Activated CD4-positive, alpha-beta T cell treated with anti-CD3 and anti-CD28 coated beads for 4 hours (primary cell): ENCODE data around the gene MYO5A.

Experiments used
- DNase-seq, 2 donors: peaks; one replicate each; pipeline ENCODE4 v3.0.0-alpha.2; 2020

MYO5A gene

DNA sequence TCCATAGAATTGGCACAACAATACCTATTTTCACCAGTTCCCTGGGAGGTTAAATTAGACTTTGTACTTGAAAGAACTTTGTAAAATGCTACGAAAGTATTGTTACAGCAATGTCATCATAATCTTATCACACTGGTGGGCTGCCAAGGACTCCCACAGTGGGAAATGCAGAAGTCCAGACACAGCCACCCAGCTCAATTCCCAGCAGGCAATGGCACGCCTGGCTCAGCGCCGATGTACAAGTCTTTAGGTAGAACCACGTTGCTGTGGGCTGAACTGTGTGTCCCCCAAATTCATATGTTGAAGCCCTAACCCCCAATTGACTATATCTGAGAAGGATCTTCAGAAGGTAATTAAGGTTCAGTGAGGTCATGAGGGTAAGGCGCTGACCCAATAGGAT, 245.4 kb downstream of the MYO5A start:
- DNase-seq, result no peak

DNA sequence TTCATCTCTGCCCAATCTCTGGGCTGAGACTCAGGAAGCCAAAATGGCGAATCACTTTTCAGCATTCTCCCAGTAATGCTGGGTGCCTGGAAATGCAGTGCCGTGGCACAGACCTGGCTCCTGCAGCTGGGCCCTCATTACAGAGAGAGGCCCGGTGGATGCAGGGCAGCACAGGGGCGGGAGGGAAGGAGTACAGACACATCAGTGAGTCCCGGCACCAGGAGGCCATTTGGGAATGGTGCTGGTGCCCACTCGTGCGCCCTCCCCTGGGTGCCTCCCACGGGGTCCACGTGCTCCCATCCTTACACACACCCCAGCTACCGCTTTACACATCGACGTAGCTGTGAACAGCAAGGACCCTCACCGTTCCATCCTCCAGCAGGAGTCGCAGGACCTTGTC, 246.3 kb downstream of the MYO5A start:
- no peak for DNase-seq

DNA sequence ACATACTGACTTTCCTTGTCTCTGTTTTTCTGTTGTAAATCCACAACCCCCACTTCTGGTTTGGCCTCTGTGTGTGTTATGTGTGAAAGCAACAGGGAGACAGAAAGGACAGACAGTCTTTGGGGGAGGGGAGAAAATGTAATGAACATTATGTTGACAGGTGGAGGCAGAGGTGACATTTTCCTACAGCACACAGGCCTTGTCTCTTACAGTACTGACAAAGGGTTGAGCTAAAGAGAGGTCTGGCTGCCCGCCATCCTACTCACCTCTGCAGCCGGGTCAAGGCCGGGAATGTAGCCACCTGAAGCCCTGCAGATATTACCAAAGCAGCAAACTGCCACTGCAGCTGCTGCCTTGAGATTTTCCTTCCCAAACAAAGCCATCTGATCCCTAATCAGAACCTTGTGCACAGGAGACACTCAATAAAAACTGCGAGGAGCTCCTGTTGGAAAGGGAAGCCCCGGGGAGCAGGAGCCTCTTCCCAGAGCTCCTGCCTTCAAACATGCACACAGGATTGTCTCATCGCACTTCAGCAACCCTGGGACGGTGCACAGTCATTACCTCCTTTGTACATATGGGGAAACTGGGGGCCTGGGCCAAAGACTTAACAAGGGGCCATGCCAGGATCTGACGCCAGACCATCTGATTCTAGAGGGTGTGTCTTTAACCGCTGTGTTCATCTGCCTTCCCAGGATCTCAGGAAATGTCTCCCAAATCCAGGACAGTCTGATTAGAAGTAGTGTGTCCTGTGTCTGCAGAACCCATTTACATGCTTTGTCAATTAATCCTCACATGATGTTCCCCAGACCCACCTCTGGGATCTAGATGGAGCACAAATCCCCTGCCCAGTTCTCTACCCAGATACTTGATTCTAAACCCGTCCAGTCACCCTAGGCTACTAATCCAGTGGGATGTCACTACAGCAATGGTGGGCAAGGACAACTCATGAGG, 247.3 kb downstream of the MYO5A start:
- DNase-seq, result no peak

DNA sequence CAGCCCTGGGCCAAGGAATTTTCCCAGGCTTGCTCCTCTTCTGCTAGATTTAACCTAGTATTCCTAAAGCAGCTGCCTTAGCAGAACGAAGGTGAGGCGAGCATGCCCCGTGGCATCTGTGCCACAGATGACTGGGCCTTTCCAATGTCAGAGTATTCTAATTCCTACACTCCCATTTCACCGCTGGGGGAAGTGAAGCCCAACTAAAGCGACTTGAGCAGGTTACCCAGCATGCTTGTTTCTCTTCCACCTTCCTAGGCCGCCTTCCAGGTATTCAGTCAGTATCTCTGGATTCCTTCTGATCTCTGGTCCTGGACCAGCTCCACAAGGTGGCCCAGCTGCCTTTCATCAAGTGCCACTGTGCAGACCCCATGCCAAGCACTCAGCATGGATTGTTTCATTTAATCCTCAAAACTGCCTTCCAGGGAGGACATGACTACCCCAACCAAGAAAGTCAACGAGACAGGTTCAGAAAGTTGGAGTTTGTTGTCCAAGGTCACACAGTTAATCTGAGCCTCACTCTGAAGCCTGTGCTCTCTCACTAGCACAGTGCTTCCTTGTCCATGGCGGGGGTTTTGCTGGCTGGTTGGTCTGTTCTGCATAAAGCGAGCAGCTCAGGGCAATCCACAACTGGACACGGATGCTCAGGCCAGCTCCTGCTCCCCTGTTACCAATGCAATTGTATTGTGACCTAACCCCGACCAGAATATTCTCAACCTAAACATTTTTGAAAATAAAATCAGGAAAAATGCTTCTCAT, 248.2 kb downstream of the MYO5A start:
- no peak for DNase-seq

DNA sequence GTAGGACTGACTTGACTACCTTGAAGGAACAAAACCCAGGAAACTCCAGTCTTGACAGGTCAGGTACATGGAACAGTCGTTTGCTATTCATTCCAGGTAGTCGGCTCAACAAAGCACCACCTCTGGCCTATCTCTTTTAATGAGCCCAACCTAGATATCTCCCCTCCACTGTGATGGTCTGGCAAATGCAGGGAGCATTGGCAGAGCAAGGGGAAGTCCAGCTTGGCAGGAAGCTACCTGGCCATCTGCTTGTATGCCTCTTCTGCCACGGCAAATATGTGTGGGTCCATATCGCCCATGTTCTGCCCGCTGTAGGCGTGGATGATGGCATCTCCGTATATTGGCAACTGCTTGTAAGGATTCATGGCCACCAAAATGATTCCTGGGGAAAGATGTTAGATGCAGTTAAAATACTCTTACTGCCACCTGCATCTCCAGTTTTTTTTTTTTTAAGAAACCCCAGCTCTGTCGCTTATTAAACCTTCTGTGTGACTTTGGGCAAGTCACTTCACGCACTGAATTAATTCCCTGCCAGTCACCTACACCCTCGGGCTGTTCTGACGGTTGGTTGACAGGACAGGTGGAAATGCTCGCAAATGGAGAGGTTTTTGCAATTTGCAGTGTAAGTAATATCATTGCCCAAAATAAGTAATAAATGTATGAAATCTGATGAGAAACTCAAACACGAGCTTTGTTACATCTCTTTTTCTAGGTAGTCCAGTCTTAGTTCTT, 249.9 kb downstream of the MYO5A start:
- no peak for DNase-seq

DNA sequence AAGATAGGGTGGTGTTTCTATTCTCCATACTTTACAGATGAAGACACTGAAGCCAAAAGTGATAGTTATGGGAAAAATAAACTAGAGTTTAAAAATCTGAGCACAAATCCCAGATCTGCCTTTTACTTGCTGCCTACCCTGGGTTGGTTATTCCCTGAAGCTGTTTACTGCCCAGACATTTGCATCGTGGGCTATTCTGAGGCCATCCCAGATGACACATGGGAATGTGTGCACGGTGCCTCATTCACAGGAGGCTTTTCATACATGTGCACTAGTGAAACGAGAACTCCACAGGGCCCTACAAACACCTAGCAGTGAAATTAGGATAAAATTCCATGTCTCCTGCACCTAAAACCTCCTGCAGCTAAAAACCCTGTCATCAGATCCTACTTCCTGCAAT, 250.5 kb downstream of the MYO5A start:
- DNase-seq, result no peak

DNA sequence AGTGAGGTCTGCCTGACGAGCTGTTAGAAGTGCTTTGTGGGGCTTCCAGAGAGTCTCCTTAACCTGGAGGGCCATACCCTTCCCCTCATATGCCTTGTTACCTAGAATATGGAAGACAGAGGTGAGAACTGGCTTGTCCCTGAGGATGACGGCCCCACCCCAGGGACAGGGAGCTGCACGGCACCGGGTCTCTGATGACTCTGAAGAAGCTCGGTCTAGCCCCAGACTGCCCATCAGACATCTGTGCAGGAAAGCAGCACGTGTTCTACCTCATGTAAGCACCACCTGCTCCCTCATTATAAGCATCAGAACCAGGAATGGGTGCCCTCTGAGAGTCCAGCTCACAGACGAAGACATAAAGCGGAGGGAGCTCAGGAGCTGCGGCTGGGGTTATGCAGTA, 251.1 kb downstream of the MYO5A start:
- DNase-seq, result no peak

DNA sequence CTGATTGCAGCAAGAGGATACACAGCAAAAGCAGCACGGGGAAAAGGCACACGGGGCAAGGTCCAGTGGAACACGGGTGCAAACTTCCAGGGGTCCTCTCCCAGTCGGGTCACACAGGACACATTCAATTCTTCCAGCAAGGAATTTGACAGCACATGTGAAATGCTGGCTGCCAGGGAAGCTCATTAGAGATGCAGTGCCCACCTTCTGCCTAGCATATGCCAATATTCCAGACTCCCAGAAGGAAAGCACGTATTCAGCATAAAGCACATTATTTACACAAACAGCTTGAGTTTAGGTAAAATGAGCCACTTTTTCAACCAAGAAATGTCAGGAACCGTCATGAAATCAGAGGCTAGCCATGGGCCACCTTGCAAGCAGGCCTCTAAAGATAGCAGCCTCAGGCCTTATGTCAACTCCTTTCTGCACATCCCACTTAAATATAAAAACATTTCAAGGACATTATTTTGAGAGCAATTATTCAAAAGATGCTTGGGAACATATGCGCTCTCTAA, 252.4 kb downstream of the MYO5A start:
- no peak for DNase-seq

DNA sequence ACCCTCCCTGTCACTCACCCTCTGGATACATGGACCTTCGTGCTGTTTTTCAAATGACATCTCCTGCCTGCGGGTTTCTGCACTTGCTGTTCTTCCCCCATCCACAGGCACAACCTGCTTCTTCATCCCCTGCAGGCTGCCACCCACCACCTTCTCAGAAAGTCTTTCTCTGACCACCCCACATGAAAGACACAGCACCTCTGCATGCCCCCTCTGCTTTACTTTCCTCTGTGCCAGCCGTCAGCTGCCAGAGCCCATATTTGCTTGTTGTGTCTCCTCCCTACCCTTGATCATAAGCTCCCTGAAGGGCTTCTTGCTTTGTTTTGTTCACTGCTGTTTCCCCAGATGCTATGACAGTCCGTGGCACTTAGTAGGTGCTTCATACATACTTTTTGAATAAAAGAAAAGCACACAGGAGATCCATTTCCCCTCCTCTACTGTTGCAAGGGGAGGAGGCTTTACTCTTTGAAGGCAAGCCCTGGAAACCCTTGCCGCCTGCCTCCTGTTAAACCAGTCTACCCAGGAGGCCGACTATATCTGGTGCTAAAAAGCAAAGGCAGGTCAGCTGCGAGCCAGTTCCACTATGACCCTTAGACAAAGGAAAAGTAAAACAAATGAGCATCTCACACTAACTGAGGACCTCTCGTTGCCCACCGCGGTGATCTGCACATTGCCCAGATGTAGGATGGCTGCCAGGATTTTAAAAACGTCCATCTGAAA, 265.0 kb downstream of the MYO5A start:
- DNase-seq, result no peak

DNA sequence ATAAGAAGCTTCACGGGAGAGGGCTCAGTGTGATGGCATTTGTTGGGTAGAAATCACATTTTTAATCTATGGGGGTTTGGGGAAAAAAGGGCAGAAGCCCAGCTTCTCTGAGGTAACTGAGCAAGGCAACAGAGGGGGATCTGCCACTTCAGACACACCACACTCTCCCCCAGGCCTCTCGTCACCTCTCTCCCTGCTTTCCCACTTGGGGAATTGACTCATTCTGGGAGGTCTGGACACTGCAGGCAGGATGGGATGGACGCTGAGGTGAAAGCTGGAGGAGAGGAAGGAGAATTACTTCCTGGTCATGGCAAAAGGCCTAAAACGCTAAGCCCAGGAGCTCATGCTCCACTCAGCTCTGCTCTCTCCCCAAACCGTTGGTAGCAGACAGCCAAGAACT, 266.3 kb downstream of the MYO5A start:
- no peak for DNase-seq

DNA sequence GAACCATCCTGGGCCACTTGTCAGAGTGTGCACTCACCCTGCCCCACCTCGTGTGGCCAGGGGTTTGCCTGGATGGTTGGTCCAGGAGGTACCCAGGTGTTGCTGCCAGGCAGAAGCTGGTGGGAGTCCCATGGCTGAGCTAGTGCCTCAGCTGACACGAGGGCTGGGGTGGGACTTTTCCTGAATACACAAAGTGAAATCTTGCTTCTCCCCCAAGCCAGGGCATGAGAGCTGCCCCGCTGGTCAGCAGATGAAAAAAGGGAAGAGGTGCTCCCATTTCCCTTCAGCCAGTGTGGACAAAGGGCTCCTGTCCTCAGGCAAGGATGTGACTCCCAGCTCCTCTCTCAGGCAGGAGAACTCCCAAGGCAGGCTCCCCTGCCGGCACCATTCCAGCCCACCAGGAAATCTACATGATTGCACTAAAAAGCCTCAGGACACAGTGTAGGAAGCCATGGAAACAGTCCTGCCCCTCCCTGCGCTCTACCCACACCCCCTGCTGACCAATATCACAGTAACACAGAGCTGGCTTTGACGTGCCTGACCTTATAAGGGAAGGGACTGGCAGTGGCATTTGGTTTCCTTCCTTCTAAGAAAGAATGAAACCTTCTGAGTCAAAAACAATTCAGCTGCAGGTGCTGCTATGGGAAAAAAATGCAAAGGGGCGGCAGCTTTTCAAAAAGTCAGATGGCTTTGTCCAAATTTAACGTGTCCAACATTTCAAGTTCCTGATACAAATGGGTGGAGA, 267.0 kb downstream of the MYO5A start:
- peak; percentile 12 to 18 for DNase-seq

DNA sequence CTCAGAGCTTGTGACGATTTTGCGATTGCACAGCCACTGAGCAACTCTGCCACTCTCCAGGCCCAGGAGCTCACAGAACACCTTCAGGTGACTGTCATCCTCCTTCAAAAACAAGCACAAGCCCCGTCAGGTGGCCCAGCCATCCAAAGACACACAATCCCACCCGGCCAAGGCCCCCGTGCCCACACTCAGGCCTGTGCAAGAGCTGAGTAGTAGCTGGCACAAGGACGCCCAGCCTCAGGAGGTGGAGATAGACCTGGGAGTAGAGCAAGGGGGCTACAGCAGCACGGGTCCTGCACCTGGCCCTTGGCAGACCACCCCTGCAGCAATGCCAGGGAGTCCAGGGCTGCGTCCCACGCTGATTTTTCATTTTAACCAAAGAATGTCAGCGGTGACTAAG, 267.7 kb downstream of the MYO5A start:
- no peak for DNase-seq

DNA sequence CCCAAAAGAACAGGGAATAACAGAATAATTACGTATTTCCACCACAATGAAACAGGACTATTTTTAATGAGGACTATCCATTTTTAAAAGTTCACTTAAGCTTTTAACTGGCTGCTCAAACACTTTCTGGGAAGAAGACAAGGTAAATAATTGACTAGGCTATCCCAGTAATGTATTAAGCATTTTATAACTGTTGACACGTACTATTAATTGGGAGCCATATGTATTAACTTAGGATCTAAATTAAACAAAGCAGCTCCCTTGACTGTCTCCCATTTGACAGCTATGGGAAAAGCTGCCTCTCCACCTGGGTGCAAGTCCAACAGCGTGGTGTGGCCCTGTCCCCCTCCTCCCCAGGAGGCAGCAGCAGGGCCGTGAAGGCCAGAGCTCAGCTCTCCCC, 269.2 kb downstream of the MYO5A start:
- DNase-seq, result no peak

DNA sequence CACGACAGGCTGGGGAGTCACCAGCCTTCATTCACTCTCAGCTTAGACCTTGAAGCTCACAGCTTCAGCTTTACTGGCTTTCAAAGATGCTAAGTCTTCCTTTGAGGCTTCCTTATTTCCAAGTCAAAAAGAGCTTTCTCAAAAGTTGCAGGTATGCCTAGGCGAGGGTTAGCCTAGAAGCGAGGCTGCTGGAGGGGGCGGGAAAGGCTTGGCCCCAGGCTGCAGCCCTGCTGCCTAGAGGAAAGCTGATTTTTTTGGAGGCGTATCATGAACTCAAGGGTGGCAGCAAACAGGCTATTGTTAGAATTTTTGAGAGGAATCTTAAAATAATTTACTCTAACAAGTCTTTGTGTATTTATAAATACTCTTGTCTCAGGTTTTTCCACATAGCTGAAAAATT, 270.2 kb downstream of the MYO5A start:
- DNase-seq, result no peak

DNA sequence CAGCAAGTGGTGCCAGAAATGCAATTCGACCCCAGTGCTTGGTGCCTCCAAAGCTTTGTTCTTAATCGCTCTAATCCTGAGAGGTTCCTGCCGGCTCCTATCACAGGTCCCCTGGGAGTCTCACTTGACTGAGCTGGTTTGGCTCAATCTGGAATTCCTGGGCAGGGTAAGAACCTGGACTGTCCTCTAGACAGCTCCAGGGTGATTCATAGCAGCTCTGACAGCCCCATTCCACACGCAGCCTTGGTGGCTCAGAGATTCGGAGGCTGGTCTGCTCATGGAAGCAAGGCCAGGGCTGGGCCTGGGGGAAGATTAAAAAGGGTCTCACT, 271.0 kb downstream of the MYO5A start:
- no peak for DNase-seq
